ENCODE results near the gene GABRR3.

DNA sequence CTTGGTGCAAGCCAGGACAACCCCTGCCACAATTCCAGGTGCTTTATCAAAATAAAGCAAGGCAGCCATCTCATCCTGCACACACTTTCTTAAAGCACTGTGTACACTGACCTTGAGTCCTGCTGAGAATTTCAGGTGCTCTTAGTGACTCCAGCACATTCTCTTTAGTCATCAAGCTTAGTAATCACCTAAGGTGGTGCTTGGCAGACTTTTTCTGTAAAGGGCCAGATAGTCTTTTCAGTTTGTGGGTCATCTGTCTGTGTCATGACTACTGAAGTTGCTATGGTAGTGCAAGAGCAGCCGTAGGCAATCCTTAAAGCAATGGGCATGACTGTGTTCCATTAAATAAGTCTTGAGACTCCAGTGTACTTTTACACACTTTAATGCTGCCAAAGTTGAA, 99.3 kb downstream of the GABRR3 start:
- no peak for TF ChIP-seq EZH2 (IDR thresholded peaks at IDR 0.05; ENCODE audit: low read length, unreplicated experiment)
- TF ChIP-seq, protein P1, sequence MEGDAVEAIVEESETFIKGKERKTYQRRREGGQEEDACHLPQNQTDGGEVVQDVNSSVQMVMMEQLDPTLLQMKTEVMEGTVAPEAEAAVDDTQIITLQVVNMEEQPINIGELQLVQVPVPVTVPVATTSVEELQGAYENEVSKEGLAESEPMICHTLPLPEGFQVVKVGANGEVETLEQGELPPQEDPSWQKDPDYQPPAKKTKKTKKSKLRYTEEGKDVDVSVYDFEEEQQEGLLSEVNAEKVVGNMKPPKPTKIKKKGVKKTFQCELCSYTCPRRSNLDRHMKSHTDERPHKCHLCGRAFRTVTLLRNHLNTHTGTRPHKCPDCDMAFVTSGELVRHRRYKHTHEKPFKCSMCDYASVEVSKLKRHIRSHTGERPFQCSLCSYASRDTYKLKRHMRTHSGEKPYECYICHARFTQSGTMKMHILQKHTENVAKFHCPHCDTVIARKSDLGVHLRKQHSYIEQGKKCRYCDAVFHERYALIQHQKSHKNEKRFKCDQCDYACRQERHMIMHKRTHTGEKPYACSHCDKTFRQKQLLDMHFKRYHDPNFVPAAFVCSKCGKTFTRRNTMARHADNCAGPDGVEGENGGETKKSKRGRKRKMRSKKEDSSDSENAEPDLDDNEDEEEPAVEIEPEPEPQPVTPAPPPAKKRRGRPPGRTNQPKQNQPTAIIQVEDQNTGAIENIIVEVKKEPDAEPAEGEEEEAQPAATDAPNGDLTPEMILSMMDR (conservative IDR thresholded peaks at IDR 0.05; ENCODE audit: low read depth, low read length): no peak

All from PC-3 (cell line).